Measurements from ENCODE around the gene EML6.

The EML6 gene

GRCh38 chr2:54809819-54810218 lies 86.4 kb downstream of the EML6 start:
- Mint-ChIP-seq H3K4me3 (no peak overlapping the region), H3K36me3 (ENCODE audit: low read depth) (no peaks in the 10 kb centered on the region), H3K4me1 (peaks cover 5% of the 10 kb centered on the region), H3K9me3 (peaks cover 6% of the 10 kb centered on the region), H3K27ac (no peak overlapping the region), H3K27me3 (ENCODE audit: low read depth) (no peaks in the 10 kb centered on the region)
- no peak for TF ChIP-seq CTCF (IDR thresholded peaks at IDR 0.05; ENCODE audit: unreplicated experiment in 3 of 3)

- TF ChIP-seq CTCF (IDR thresholded peaks at IDR 0.05; ENCODE audit: unreplicated experiment in 3 of 3) = no peak
Observed at GRCh38 chr2:54810246-54810645, 86.8 kb downstream of the EML6 start.

GRCh38 chr2:54813584-54813983 lies 90.1 kb downstream of the EML6 start:
- no peaks in the 10 kb centered on the region for H3K36me3 Mint-ChIP-seq (ENCODE audit: low read depth)

More at GRCh38 chr2:54810246-54810645, 86.8 kb downstream of the EML6 start:
- H3K27me3 Mint-ChIP-seq (ENCODE audit: low read depth) = no peaks in the 10 kb centered on the region
- H3K36me3 Mint-ChIP-seq (ENCODE audit: low read depth) = no peaks in the 10 kb centered on the region
- peaks cover 6% of the 10 kb centered on the region for H3K9me3 Mint-ChIP-seq
- H3K4me1 Mint-ChIP-seq = peaks cover 5% of the 10 kb centered on the region
- no peak overlapping the region for H3K27ac Mint-ChIP-seq
- no peak overlapping the region for H3K4me3 Mint-ChIP-seq

GRCh38 chr2:54814389-54815147 lies 91.1 kb downstream of the EML6 start:
- Mint-ChIP-seq H3K27me3 (ENCODE audit: low read depth) (no peaks in the 10 kb centered on the region), H3K9me3 (no peaks in the 10 kb centered on the region), H3K36me3 (ENCODE audit: low read depth) (no peaks in the 10 kb centered on the region), H3K27ac (no peak overlapping the region), H3K4me1 (peaks cover 5% of the 10 kb centered on the region), H3K4me3 (no peak overlapping the region)
- no peak for TF ChIP-seq CTCF (IDR thresholded peaks at IDR 0.05; ENCODE audit: unreplicated experiment in 3 of 3)

More at GRCh38 chr2:54813584-54813983, 90.1 kb downstream of the EML6 start:
- no peak for TF ChIP-seq CTCF (IDR thresholded peaks at IDR 0.05; ENCODE audit: unreplicated experiment in 3 of 3)
- Mint-ChIP-seq H3K4me3 (no peak overlapping the region), H3K9me3 (no peaks in the 10 kb centered on the region), H3K27ac (no peak overlapping the region), H3K4me1 (peaks cover 5% of the 10 kb centered on the region), H3K27me3 (ENCODE audit: low read depth) (no peaks in the 10 kb centered on the region)

- H3K4me3 Mint-ChIP-seq = no peak overlapping the region
- H3K4me1 Mint-ChIP-seq = no peaks in the 10 kb centered on the region
- no peaks in the 10 kb centered on the region for H3K9me3 Mint-ChIP-seq
- no peaks in the 10 kb centered on the region for H3K27me3 Mint-ChIP-seq (ENCODE audit: low read depth)
- H3K36me3 Mint-ChIP-seq (ENCODE audit: low read depth) = no peaks in the 10 kb centered on the region
- no peak for TF ChIP-seq CTCF (IDR thresholded peaks at IDR 0.05; ENCODE audit: unreplicated experiment in 3 of 3)
- no peak overlapping the region for H3K27ac Mint-ChIP-seq
Observed at GRCh38 chr2:54815148-54815539, 91.7 kb downstream of the EML6 start.

GRCh38 chr2:54818226-54818625 lies 94.8 kb downstream of the EML6 start:
- H3K4me3 Mint-ChIP-seq = no peak overlapping the region
- H3K9me3 Mint-ChIP-seq = no peaks in the 10 kb centered on the region
- no peak overlapping the region for H3K27ac Mint-ChIP-seq
- H3K36me3 Mint-ChIP-seq (ENCODE audit: low read depth) = no peaks in the 10 kb centered on the region
- H3K4me1 Mint-ChIP-seq = peaks cover 7% of the 10 kb centered on the region
- H3K27me3 Mint-ChIP-seq (ENCODE audit: low read depth) = peaks cover 4% of the 10 kb centered on the region
- TF ChIP-seq CTCF (IDR thresholded peaks at IDR 0.05; ENCODE audit: unreplicated experiment in 3 of 3) = no peak

All from nephron (organoid).